ENCODE data around the gene LRRC26. TPM values are rescaled to one million over a fixed set of nuclear protein-coding genes. Genes with fewer than 3 reads are reported as not detected.
A peak's percentile ranks its signal among the peaks of the same experiment; 100 is the strongest.

Gene LRRC26
- total and polyA plus RNA-seq, 2 of the 13 experiments (the other 11 are each of a cell fraction or from before 2014, with no cell fraction given): not detected

DNA sequence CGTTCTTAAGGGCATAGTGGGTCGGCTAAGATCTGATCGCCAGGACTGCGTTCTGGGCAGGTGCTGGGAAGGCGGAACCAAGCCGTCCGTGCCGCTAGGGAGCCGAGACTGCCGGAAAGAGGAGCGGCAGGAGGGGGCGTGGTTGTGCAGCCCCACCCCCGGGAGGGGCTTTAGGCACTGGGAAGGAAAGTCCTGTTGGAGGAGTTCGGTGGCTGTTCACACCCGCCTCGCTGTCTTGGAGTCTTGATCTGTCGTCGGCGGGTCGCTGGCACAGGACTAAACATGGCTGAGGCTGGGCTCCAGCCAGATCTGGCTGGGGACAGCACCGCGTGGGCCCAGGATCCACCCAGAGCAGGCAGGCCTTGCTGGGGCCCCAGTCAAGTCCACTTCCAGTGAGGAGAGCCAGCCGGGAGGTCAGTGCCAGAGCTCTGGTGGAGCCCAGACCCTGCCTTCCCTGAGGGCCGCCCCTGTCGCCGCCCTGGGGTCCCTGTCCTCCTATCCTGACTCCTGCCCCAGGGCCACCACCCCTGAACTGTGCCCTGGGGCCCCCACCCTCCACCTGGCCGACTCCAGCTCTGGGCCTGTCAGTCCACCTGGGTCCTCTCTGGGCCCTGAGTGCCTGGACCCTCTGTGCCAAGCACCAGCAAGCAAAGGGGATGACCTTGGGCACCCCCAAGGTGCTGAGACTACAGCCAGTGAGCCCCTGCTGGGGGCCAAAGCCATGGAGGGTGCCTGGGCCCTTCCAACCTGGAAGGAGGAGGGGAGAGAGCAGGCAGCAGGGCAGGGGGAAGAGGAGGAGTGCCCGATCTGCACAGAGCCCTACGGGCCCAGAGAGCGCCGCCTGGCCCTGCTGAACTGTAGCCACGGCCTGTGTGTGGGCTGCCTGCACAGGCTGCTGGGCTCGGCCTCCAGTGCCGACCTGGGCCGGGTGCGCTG, 47.7 kb upstream of the LRRC26 start (continued):
- TF ChIP-seq, protein P1, sequence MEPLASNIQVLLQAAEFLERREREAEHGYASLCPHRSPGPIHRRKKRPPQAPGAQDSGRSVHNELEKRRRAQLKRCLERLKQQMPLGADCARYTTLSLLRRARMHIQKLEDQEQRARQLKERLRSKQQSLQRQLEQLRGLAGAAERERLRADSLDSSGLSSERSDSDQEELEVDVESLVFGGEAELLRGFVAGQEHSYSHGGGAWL (CRISPR knock-in tag; IDR thresholded peaks at IDR 0.05): peak; percentile 55; the same call in 1 of the 2 replicates
- TF ChIP-seq ZNF382 (CRISPR knock-in tag; IDR thresholded peaks at IDR 0.05; ENCODE audit: borderline replicate concordance) (no peak), ZNF234 (CRISPR knock-in tag; conservative IDR thresholded peaks at IDR 0.05) (no peak; the same call in 1 of the 2 replicates), ATF7-NPFF (CRISPR knock-in tag; IDR thresholded peaks at IDR 0.05; ENCODE audit: low read depth) (peak; percentile 70), ZBTB3 (CRISPR knock-in tag; IDR thresholded peaks at IDR 0.05; ENCODE audit: borderline replicate concordance, low read depth) (no peak)
- TF ChIP-seq, protein P2, sequence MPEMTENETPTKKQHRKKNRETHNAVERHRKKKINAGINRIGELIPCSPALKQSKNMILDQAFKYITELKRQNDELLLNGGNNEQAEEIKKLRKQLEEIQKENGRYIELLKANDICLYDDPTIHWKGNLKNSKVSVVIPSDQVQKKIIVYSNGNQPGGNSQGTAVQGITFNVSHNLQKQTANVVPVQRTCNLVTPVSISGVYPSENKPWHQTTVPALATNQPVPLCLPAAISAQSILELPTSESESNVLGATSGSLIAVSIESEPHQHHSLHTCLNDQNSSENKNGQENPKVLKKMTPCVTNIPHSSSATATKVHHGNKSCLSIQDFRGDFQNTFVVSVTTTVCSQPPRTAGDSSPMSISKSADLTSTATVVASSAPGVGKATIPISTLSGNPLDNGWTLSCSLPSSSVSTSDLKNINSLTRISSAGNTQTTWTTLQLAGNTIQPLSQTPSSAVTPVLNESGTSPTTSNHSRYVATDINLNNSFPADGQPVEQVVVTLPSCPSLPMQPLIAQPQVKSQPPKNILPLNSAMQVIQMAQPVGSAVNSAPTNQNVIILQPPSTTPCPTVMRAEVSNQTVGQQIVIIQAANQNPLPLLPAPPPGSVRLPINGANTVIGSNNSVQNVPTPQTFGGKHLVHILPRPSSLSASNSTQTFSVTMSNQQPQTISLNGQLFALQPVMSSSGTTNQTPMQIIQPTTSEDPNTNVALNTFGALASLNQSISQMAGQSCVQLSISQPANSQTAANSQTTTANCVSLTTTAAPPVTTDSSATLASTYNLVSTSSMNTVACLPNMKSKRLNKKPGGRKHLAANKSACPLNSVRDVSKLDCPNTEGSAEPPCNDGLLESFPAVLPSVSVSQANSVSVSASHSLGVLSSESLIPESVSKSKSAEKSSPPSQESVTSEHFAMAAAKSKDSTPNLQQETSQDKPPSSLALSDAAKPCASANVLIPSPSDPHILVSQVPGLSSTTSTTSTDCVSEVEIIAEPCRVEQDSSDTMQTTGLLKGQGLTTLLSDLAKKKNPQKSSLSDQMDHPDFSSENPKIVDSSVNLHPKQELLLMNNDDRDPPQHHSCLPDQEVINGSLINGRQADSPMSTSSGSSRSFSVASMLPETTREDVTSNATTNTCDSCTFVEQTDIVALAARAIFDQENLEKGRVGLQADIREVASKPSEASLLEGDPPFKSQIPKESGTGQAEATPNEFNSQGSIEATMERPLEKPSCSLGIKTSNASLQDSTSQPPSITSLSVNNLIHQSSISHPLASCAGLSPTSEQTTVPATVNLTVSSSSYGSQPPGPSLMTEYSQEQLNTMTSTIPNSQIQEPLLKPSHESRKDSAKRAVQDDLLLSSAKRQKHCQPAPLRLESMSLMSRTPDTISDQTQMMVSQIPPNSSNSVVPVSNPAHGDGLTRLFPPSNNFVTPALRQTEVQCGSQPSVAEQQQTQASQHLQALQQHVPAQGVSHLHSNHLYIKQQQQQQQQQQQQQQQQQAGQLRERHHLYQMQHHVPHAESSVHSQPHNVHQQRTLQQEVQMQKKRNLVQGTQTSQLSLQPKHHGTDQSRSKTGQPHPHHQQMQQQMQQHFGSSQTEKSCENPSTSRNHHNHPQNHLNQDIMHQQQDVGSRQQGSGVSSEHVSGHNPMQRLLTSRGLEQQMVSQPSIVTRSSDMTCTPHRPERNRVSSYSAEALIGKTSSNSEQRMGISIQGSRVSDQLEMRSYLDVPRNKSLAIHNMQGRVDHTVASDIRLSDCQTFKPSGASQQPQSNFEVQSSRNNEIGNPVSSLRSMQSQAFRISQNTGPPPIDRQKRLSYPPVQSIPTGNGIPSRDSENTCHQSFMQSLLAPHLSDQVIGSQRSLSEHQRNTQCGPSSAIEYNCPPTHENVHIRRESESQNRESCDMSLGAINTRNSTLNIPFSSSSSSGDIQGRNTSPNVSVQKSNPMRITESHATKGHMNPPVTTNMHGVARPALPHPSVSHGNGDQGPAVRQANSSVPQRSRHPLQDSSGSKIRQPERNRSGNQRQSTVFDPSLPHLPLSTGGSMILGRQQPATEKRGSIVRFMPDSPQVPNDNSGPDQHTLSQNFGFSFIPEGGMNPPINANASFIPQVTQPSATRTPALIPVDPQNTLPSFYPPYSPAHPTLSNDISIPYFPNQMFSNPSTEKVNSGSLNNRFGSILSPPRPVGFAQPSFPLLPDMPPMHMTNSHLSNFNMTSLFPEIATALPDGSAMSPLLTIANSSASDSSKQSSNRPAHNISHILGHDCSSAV (CRISPR knock-in tag; IDR thresholded peaks at IDR 0.05; ENCODE audit: borderline replicate concordance): no peak
- TF ChIP-seq, protein P3, sequence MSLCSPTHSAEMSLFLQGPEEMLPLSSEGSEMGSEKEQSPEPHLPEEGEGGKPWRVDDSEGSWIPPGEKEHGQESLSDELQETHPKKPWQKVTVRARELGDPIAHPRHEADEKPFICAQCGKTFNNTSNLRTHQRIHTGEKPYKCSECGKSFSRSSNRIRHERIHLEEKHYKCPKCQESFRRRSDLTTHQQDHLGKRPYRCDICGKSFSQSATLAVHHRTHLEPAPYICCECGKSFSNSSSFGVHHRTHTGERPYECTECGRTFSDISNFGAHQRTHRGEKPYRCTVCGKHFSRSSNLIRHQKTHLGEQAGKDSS (CRISPR knock-in tag; IDR thresholded peaks at IDR 0.05; ENCODE audit: borderline replicate concordance, low read depth): peak; percentile 56; the same call in 1 of the 2 replicates
- TF ChIP-seq, protein P4, sequence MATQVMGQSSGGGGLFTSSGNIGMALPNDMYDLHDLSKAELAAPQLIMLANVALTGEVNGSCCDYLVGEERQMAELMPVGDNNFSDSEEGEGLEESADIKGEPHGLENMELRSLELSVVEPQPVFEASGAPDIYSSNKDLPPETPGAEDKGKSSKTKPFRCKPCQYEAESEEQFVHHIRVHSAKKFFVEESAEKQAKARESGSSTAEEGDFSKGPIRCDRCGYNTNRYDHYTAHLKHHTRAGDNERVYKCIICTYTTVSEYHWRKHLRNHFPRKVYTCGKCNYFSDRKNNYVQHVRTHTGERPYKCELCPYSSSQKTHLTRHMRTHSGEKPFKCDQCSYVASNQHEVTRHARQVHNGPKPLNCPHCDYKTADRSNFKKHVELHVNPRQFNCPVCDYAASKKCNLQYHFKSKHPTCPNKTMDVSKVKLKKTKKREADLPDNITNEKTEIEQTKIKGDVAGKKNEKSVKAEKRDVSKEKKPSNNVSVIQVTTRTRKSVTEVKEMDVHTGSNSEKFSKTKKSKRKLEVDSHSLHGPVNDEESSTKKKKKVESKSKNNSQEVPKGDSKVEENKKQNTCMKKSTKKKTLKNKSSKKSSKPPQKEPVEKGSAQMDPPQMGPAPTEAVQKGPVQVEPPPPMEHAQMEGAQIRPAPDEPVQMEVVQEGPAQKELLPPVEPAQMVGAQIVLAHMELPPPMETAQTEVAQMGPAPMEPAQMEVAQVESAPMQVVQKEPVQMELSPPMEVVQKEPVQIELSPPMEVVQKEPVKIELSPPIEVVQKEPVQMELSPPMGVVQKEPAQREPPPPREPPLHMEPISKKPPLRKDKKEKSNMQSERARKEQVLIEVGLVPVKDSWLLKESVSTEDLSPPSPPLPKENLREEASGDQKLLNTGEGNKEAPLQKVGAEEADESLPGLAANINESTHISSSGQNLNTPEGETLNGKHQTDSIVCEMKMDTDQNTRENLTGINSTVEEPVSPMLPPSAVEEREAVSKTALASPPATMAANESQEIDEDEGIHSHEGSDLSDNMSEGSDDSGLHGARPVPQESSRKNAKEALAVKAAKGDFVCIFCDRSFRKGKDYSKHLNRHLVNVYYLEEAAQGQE (IDR thresholded peaks at IDR 0.05; ENCODE audit: borderline replicate concordance in 1 of 2, low read depth in 1 of 2, low read length in 2 of 2): no peak
- TF ChIP-seq, protein P5, sequence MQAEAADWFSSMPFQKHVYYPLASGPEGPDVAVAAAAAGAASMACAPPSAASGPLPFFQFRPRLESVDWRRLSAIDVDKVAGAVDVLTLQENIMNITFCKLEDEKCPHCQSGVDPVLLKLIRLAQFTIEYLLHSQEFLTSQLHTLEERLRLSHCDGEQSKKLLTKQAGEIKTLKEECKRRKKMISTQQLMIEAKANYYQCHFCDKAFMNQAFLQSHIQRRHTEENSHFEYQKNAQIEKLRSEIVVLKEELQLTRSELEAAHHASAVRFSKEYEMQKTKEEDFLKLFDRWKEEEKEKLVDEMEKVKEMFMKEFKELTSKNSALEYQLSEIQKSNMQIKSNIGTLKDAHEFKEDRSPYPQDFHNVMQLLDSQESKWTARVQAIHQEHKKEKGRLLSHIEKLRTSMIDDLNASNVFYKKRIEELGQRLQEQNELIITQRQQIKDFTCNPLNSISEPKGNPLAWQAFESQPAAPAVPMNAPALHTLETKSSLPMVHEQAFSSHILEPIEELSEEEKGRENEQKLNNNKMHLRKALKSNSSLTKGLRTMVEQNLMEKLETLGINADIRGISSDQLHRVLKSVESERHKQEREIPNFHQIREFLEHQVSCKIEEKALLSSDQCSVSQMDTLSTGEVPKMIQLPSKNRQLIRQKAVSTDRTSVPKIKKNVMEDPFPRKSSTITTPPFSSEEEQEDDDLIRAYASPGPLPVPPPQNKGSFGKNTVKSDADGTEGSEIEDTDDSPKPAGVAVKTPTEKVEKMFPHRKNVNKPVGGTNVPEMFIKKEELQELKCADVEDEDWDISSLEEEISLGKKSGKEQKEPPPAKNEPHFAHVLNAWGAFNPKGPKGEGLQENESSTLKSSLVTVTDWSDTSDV (CRISPR knock-in tag; IDR thresholded peaks at IDR 0.05): no peak

Measured in HepG2 (cell line).